Breast epithelium (tissue), 4 donors: ENCODE results near the gene RHOH. TPM values are rescaled to one million over a fixed set of nuclear protein-coding genes. Genes with fewer than 3 reads are reported as not detected.

Source experiments
- DNase-seq, 2 donors: peaks; one replicate each; pipeline ENCODE4 v3.0.0-alpha.2; 2019; ENCODE audit warnings: low spot score in 2 of 2
- H3K27ac ChIP-seq, 2 donors: fragments of 200-600 bp; sonication (generic) in 1 of 2; one replicate each; pipeline ENCODE4 v1.5.1; 2016 to 2019; ENCODE audit warnings: mild to moderate bottlenecking in 1 of 2
- H3K27me3 ChIP-seq, 2 donors: fragments of 200-600 bp; sonication (generic) in 1 of 2; one replicate each; pipeline versions ENCODE4 v1.5.1 to v1.6.0; 2017 to 2019; ENCODE audit warnings: control low read depth in 1 of 2, mild to moderate bottlenecking in 1 of 2
- H3K36me3 ChIP-seq: fragments of 200-600 bp; one replicate; pipeline ENCODE4 v1.5.1; 2019
- H3K4me1 ChIP-seq, 2 donors: fragments of 200-600 bp; sonication (generic); one replicate each; pipeline ENCODE4 v1.5.1; 2016 to 2019; ENCODE audit warnings: control low read depth in 1 of 2
- H3K4me3 ChIP-seq, 3 donors: fragments of 200-600 bp; sonication (generic); 1 replicate in 2 of 3; 2 replicates in 1 of 3; pipeline ENCODE4 v1.5.1; 2016 to 2019; ENCODE audit warnings: mild to moderate bottlenecking in 3 of 3, moderate library complexity in 2 of 3
- H3K9me3 ChIP-seq, 2 donors: fragments of 200-600 bp; sonication (generic) in 1 of 2; one replicate each; pipeline ENCODE4 v1.5.1; 2016 to 2019; ENCODE audit warnings: control low read depth in 1 of 2
- POLR2A ChIP-seq: fragments of 450-650 bp; IDR thresholded peaks from one replicate; pipeline ENCODE4 v1.6.1; 2016; ENCODE audit warnings: antibody characterized with exemption, mild to moderate bottlenecking, moderate library complexity
- POLR2AphosphoS5 ChIP-seq, 3 donors: sonication (generic); formaldehyde crosslinking; IDR thresholded peaks; one replicate each; pipeline ENCODE4 v1.6.1; 2017; ENCODE audit warnings: antibody characterized with exemption in 3 of 3
- intact Hi-C: fragments of 100-400 bp; cut with DNase I; formaldehyde crosslinking; loops from one replicate; pipeline ENCODE4 v1.15.1; 2023; ENCODE audit warnings: low total_unique reads
- total RNA-seq, 3 donors: library from RNA; depleted of rRNA; stranded (reverse); fragments of >200 nt; gene quantifications; one replicate each; pipeline ENCODE4 v1.1.0, GENCODE V29; 2016
- TF ChIP-seq, protein P1 (sequence below), 3 donors: fragments of 450-650 bp; IDR thresholded peaks; one replicate each; pipeline ENCODE4 v1.5.1; 2016 to 2017; ENCODE audit warnings: antibody characterized with exemption in 3 of 3, mild to moderate bottlenecking in 3 of 3, moderate library complexity in 3 of 3

The RHOH gene
- total RNA-seq, 3 donors from 2014 or later: 5.0 to 16.4 (median 9.7) TPM

- no peak overlapping the region for H3K4me3 ChIP-seq
- intact Hi-C loops: no loop called here
- no peaks in the 10 kb centered on the region for H3K9me3 ChIP-seq
- no peak overlapping the region for H3K27ac ChIP-seq
- no peaks in the 10 kb centered on the region for H3K4me1 ChIP-seq
- no peak for TF ChIP-seq POLR2A
- TF ChIP-seq POLR2AphosphoS5 (IDR thresholded peaks at IDR 0.05): no peak
- TF ChIP-seq, protein P1, sequence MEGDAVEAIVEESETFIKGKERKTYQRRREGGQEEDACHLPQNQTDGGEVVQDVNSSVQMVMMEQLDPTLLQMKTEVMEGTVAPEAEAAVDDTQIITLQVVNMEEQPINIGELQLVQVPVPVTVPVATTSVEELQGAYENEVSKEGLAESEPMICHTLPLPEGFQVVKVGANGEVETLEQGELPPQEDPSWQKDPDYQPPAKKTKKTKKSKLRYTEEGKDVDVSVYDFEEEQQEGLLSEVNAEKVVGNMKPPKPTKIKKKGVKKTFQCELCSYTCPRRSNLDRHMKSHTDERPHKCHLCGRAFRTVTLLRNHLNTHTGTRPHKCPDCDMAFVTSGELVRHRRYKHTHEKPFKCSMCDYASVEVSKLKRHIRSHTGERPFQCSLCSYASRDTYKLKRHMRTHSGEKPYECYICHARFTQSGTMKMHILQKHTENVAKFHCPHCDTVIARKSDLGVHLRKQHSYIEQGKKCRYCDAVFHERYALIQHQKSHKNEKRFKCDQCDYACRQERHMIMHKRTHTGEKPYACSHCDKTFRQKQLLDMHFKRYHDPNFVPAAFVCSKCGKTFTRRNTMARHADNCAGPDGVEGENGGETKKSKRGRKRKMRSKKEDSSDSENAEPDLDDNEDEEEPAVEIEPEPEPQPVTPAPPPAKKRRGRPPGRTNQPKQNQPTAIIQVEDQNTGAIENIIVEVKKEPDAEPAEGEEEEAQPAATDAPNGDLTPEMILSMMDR (IDR thresholded peaks at IDR 0.05): no peak
- H3K27me3 ChIP-seq: no peaks in the 10 kb centered on the region
- H3K36me3 ChIP-seq: no peaks in the 10 kb centered on the region
- no peak for DNase-seq
Measured at GRCh38 chr4:40202474-40202873, 5.6 kb downstream of the RHOH start.

- no peak for TF ChIP-seq POLR2A
- no peak for DNase-seq
- intact Hi-C loops: no loop called here
Measured at GRCh38 chr4:40204507-40205258, 7.9 kb downstream of the RHOH start.

GRCh38 chr4:40205259-40206198, 8.7 kb downstream of the RHOH start:
- DNase-seq: no peak
- Histone ChIP-seq H3K9me3 (no peaks in the 10 kb centered on the region), H3K4me3 (no peak overlapping the region), H3K27me3 (no peaks in the 10 kb centered on the region), H3K4me1 (no peaks in the 10 kb centered on the region), H3K36me3 (no peaks in the 10 kb centered on the region), H3K27ac (peak overlapping the region in 1 of 2 donors; percentile 60)
- TF ChIP-seq POLR2A (no peak), POLR2AphosphoS5 (IDR thresholded peaks at IDR 0.05) (no peak)
- intact Hi-C loops: no loop called here

More at GRCh38 chr4:40204507-40205258, 7.9 kb downstream of the RHOH start:
- Histone ChIP-seq H3K4me3 (no peak overlapping the region), H3K9me3 (no peaks in the 10 kb centered on the region), H3K27ac (peak overlapping the region in 1 of 2 donors; percentile 60), H3K4me1 (no peaks in the 10 kb centered on the region), H3K27me3 (no peaks in the 10 kb centered on the region), H3K36me3 (no peaks in the 10 kb centered on the region)

- H3K27ac ChIP-seq: no peak overlapping the region
- DNase-seq: no peak
- TF ChIP-seq POLR2A (no peak), POLR2AphosphoS5 (IDR thresholded peaks at IDR 0.05) (no peak)
- TF ChIP-seq, protein P1 (IDR thresholded peaks at IDR 0.05): no peak
- intact Hi-C loops: no loop called here
- no peak overlapping the region for H3K4me3 ChIP-seq
- no peaks in the 10 kb centered on the region for H3K4me1 ChIP-seq
- H3K9me3 ChIP-seq: no peaks in the 10 kb centered on the region
- H3K27me3 ChIP-seq: no peaks in the 10 kb centered on the region
- H3K36me3 ChIP-seq: no peaks in the 10 kb centered on the region
Measured at GRCh38 chr4:40206426-40206825, 9.6 kb downstream of the RHOH start.

DNA sequence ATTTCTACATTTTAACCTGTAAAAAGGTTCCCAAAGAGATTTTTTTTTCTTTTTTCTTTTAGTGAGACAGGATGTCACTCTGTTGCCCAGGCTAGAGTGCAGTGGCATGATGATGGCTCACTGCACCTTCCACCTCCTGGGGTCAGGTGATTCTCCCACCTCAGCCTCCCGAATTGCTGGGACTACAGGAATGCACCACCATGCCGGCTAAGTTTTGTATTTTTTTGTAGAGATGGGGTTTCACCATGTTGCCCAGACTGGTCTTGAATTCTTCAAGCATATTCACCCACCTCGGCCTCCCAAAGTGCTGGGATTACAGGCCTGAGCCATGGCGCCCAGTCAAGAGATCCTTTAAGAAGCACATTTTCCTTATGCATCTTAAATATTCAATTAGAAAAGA, 12.6 kb downstream of the RHOH start:
- H3K9me3 ChIP-seq: no peaks in the 10 kb centered on the region
- no peak for TF ChIP-seq POLR2AphosphoS5 (IDR thresholded peaks at IDR 0.05)
- TF ChIP-seq, protein P1 (IDR thresholded peaks at IDR 0.05): no peak
- TF ChIP-seq POLR2A: no peak
- no peak overlapping the region for H3K4me3 ChIP-seq
- no peak for DNase-seq
- no peaks in the 10 kb centered on the region for H3K36me3 ChIP-seq
- H3K4me1 ChIP-seq: no peaks in the 10 kb centered on the region
- intact Hi-C loops: no loop called here
- H3K27ac ChIP-seq: no peak overlapping the region
- H3K27me3 ChIP-seq: no peaks in the 10 kb centered on the region

DNA sequence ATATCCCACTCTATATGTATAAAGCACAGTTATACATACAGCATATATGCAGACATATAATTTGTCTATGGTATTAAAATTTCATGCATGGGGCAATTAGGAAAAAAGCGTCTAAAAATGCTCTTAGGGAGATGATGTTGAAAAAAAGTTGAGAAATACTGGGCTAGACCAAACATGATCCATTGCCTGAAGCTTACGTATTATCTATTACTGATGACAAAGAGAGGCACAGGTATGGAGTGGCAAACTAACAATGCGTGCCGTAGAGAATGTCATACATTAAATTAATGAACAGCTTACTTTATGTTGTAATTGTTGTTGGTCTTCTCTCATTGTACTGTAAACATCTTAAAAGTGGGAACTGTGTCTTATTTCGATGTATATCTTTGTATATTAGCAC, 13.9 kb downstream of the RHOH start:
- no peaks in the 10 kb centered on the region for H3K27me3 ChIP-seq
- TF ChIP-seq POLR2A (no peak), POLR2AphosphoS5 (IDR thresholded peaks at IDR 0.05) (no peak)
- TF ChIP-seq, protein P1 (IDR thresholded peaks at IDR 0.05): no peak
- no peak for DNase-seq
- no peak overlapping the region for H3K4me3 ChIP-seq
- H3K9me3 ChIP-seq: no peaks in the 10 kb centered on the region
- intact Hi-C loops: no loop called here
- H3K36me3 ChIP-seq: no peaks in the 10 kb centered on the region
- H3K4me1 ChIP-seq: no peaks in the 10 kb centered on the region
- H3K27ac ChIP-seq: no peak overlapping the region
